SK-MEL-5 (cell line): Measurements from ENCODE around the gene CNTFR. TPM values are rescaled to one million over a fixed set of nuclear protein-coding genes. Genes with fewer than 3 reads are reported as not detected.
A peak's percentile ranks its signal among the peaks of the same experiment; 100 is the strongest.
"Not testable (repeated sequence)": the region's sequence is repeated elsewhere in the genome, so short reads cannot be mapped to it uniquely, and the experiment has no call there.

Experiments
- DNase-seq: peaks from one replicate; pipeline ENCODE4 v3.0.0-alpha.2; 2016; ENCODE audit warnings: low read depth, low spot score
- in situ Hi-C: cut with HindIII; loops from 2 replicates; pipeline ENCODE4 v1.10.0; 2016; ENCODE audit warnings: low sequenced_read_pairs, high pct_unique_total_duplicates, low pct_unique_long_range_greater_than_20kb
- total RNA-seq: library from RNA; depleted of rRNA; stranded (reverse); fragments of >200 nt; shearing (Covaris generic); gene quantifications from 2 replicates; pipeline ENCODE4 v1.2.3, GENCODE V29; 2014

CNTFR gene
- total RNA-seq, 1 experiment from 2014 or later, result 1.1 TPM

GRCh38 chr9:34552606-34552981, 36.9 kb downstream of the CNTFR start:
- DNase-seq, result no peak
- in situ Hi-C loops, result no loop called here

- no peak for DNase-seq
- in situ Hi-C loops, result no loop called here
These were observed 37.5 kb downstream of the CNTFR start for GRCh38 chr9:34551751-34552605.

- in situ Hi-C loops, result no loop called here
These were observed 38.7 kb downstream of the CNTFR start for GRCh38 chr9:34550681-34551270.

GRCh38 chr9:34550016-34550680, 39.4 kb downstream of the CNTFR start:
- no peak for DNase-seq
- in situ Hi-C loops, result no loop called here

More at GRCh38 chr9:34550681-34551270, 38.7 kb downstream of the CNTFR start:
- no peak for DNase-seq

GRCh38 chr9:34549407-34549732, 40.2 kb downstream of the CNTFR start:
- DNase-seq, result no peak
- in situ Hi-C loops, result no loop called here

GRCh38 chr9:34547960-34548611, 41.4 kb downstream of the CNTFR start:
- peak; percentile 64 for DNase-seq

GRCh38 chr9:34546834-34547827, 42.4 kb downstream of the CNTFR start:
- peak; percentile 74 for DNase-seq
- in situ Hi-C loops, result no loop called here

More at GRCh38 chr9:34547960-34548611, 41.4 kb downstream of the CNTFR start:
- in situ Hi-C loops, result no loop called here

GRCh38 chr9:34546102-34546833, 43.3 kb downstream of the CNTFR start:
- in situ Hi-C loops, result no loop called here
- no peak for DNase-seq

GRCh38 chr9:34545497-34545896, 44.0 kb downstream of the CNTFR start:
- in situ Hi-C loops, result no loop called here
- no peak for DNase-seq

GRCh38 chr9:34544035-34544434, 45.5 kb downstream of the CNTFR start:
- in situ Hi-C loops, result no loop called here
- no peak for DNase-seq

GRCh38 chr9:34541540-34541939, 48.0 kb downstream of the CNTFR start:
- in situ Hi-C loops, result no loop called here
- no peak for DNase-seq

- in situ Hi-C loops, result no loop called here
- DNase-seq, result peak; percentile 56
These were observed 48.7 kb downstream of the CNTFR start for GRCh38 chr9:34540827-34541226.

- in situ Hi-C loops, result no loop called here
These were observed 52.8 kb downstream of the CNTFR start for GRCh38 chr9:34536685-34537084.

GRCh38 chr9:34532041-34532440, 57.5 kb downstream of the CNTFR start:
- DNase-seq, in situ Hi-C loops: not testable (repeated sequence)

More at GRCh38 chr9:34536685-34537084, 52.8 kb downstream of the CNTFR start:
- no peak for DNase-seq

GRCh38 chr9:34526026-34526425, 63.5 kb downstream of the CNTFR start:
- DNase-seq, result no peak
- in situ Hi-C loops, result no loop called here

- in situ Hi-C loops, result no loop called here
- no peak for DNase-seq
These were observed 65.2 kb downstream of the CNTFR start for GRCh38 chr9:34524349-34524748.
